ENCODE results near the gene NXPH3. TPM values are rescaled to one million over a fixed set of nuclear protein-coding genes. Genes with fewer than 3 reads are reported as not detected.
A peak's percentile ranks its signal among the peaks of the same experiment; 100 is the strongest.
"Not testable (repeated sequence)": the region's sequence is repeated elsewhere in the genome, so short reads cannot be mapped to it uniquely, and the experiment has no call there.

NXPH3 gene
- total RNA-seq, 1 donor from 2014 or later = 4.0 TPM

GRCh38 chr17:49567104-49567521, 8.6 kb upstream of the NXPH3 start:
- DNase-seq = no peak
- peaks cover 42% of the 10 kb centered on the region for H3K4me1 ChIP-seq

GRCh38 chr17:49567871-49568694, 7.6 kb upstream of the NXPH3 start:
- peak; percentile 93 for TF ChIP-seq CTCF (IDR thresholded peaks at IDR 0.05; ENCODE audit: borderline replicate concordance)
- Histone ChIP-seq H3K36me3 (no peaks in the 10 kb centered on the region), H3K9me3 (replicated peaks) (no peaks in the 10 kb centered on the region), H3K4me3 (peak overlapping the region; percentile 59), H3K4me1 (peaks cover 42% of the 10 kb centered on the region), H3K27me3 (ENCODE audit: low read depth) (no peaks in the 10 kb centered on the region), H3K27ac (replicated peaks) (peak overlapping the region; percentile 83)
- peak; percentile 90 for DNase-seq
- intact Hi-C loops (cut with micrococcal nuclease) = loop anchor here (10.0 kb wide), 2 partner anchors 217 to 277 kb away; partner anchors contain the start of genes KAT7 and TAC4

More at GRCh38 chr17:49567104-49567521, 8.6 kb upstream of the NXPH3 start:
- no peak for TF ChIP-seq CTCF (IDR thresholded peaks at IDR 0.05; ENCODE audit: borderline replicate concordance)
- Histone ChIP-seq H3K4me3 (no peak overlapping the region), H3K27me3 (ENCODE audit: low read depth) (no peaks in the 10 kb centered on the region), H3K27ac (replicated peaks) (peak overlapping the region; percentile 83), H3K36me3 (no peaks in the 10 kb centered on the region), H3K9me3 (replicated peaks) (no peaks in the 10 kb centered on the region)
- intact Hi-C loops (cut with micrococcal nuclease) = loop anchor here (10.0 kb wide), 2 partner anchors 218 to 278 kb away; partner anchors contain the start of genes KAT7 and TAC4

- not testable (repeated sequence) for DNase-seq; H3K9me3 ChIP-seq (replicated peaks); H3K36me3 ChIP-seq; H3K27me3 ChIP-seq (ENCODE audit: low read depth)
- Histone ChIP-seq H3K27ac (replicated peaks) (peak overlapping the region; percentile 83), H3K4me3 (peak overlapping the region; percentile 59), H3K4me1 (peaks cover 44% of the 10 kb centered on the region)
- intact Hi-C loops (cut with micrococcal nuclease) = loop anchor here (10.0 kb wide), 2 partner anchors 216 to 276 kb away; partner anchors contain the start of genes KAT7 and TAC4
These were observed 7.0 kb upstream of the NXPH3 start for GRCh38 chr17:49568695-49569047.

- Histone ChIP-seq H3K9me3 (replicated peaks) (no peaks in the 10 kb centered on the region), H3K4me1 (peaks cover 57% of the 10 kb centered on the region), H3K36me3 (no peaks in the 10 kb centered on the region), H3K27me3 (ENCODE audit: low read depth) (no peaks in the 10 kb centered on the region), H3K4me3 (peak overlapping the region; percentile 68), H3K27ac (replicated peaks) (peak overlapping the region; percentile 70)
- no peak for DNase-seq
- intact Hi-C loops (cut with micrococcal nuclease) = no loop called here
- no peak for TF ChIP-seq CTCF (IDR thresholded peaks at IDR 0.05; ENCODE audit: borderline replicate concordance)
These were observed 5.0 kb upstream of the NXPH3 start for GRCh38 chr17:49570540-49571242.

- Histone ChIP-seq H3K36me3 (no peaks in the 10 kb centered on the region), H3K9me3 (replicated peaks) (no peaks in the 10 kb centered on the region), H3K4me1 (peaks cover 57% of the 10 kb centered on the region), H3K27ac (replicated peaks) (no peak overlapping the region), H3K4me3 (no peak overlapping the region), H3K27me3 (ENCODE audit: low read depth) (no peaks in the 10 kb centered on the region)
- DNase-seq = no peak
- TF ChIP-seq CTCF (IDR thresholded peaks at IDR 0.05; ENCODE audit: borderline replicate concordance) = no peak
- intact Hi-C loops (cut with micrococcal nuclease) = no loop called here
These were observed 4.4 kb upstream of the NXPH3 start for GRCh38 chr17:49571283-49571682.

Measured in left ventricle myocardium inferior (tissue), 1 donor.